B cell (primary cell): ENCODE data around the gene OGDH.

Experiments
- CTCF ChIP-seq: fragments of 200-600 bp; IDR thresholded peaks from one replicate; pipeline ENCODE4 v1.8.0; 2022; ENCODE audit warnings: antibody characterized with exemption, mild to moderate bottlenecking
- EZH2 ChIP-seq: IDR thresholded peaks from 2 replicates; pipeline ENCODE4 v1.6.1; 2012; ENCODE audit warnings: borderline replicate concordance, low read depth, mild to moderate bottlenecking, moderate library complexity, low read length; ENCODE audit not compliant: insufficient read depth, poor library complexity, severe bottlenecking

- no peak for TF ChIP-seq CTCF
- TF ChIP-seq EZH2 = no peak
Observed at GRCh38 chr7:44638611-44639557, 32.5 kb downstream of the OGDH start.
